PC-3 (cell line): ENCODE data around the gene ACAD9. TPM values are rescaled to one million over a fixed set of nuclear protein-coding genes. Genes with fewer than 3 reads are reported as not detected.

Experiments
- ATAC-seq: fragments of 200-7000 bp; cut with Tn5 transposase; 2 replicates; pipeline ENCODE4 v1.9.1; 2020; ENCODE audit warnings: mild to moderate bottlenecking, moderate library complexity
- BruUV-seq: library from RNA; stranded (reverse); fragments of 400-500 nt; replicated peaks from 2 replicates; lab custom pipeline; 2021; lab: Mats Ljungman, UMichigan
- CTCF ChIA-PET: fragments of 300-600 bp; sonication (Branson Sonifier 250); formaldehyde crosslinking; loops from one replicate; lab custom pipeline; 2022; ENCODE audit warnings: antibody characterized with exemption; lab: Charles Lee
- POLR2A ChIA-PET: fragments of 300-600 bp; sonication (Branson Sonifier 250); formaldehyde crosslinking; loops from one replicate; lab custom pipeline; 2022; ENCODE audit warnings: antibody characterized with exemption; ENCODE audit not compliant: unreplicated experiment; lab: Charles Lee
- DNase-seq: peaks from one replicate; pipeline ENCODE4 v3.0.0-alpha.2; 2015
- H2AFZ ChIP-seq: fragments of 300-600 bp; sonication (generic); 2 replicates; pipeline ENCODE4 v1.6.0; 2016; ENCODE audit warnings: antibody characterized with exemption, low read length
- H3F3A ChIP-seq: fragments of 300-600 bp; sonication (generic); one replicate; pipeline ENCODE4 v1.6.0; 2017; ENCODE audit warnings: antibody characterized with exemption, low read length, control low read depth, mild to moderate bottlenecking; ENCODE audit not compliant: unreplicated experiment
- H3K27ac ChIP-seq: fragments of 300-600 bp; sonication (generic); 2 replicates; pipeline ENCODE4 v1.5.1; 2016; ENCODE audit warnings: mild to moderate bottlenecking, low read length
- H3K27me3 ChIP-seq: fragments of 300-600 bp; sonication (generic); 2 replicates; pipeline ENCODE4 v1.6.1; 2016; ENCODE audit warnings: low read length, mixed read lengths
- H3K36me3 ChIP-seq: fragments of 300-600 bp; sonication (generic); 2 replicates; pipeline ENCODE4 v1.6.1; 2016; ENCODE audit warnings: low read depth, mixed run types, low read length, mixed read lengths
- H3K4me1 ChIP-seq: fragments of 300-600 bp; sonication (generic); 2 replicates; pipeline ENCODE4 v1.5.1; 2016; ENCODE audit warnings: low read length; ENCODE audit not compliant: insufficient read depth
- H3K4me2 ChIP-seq: fragments of 300-600 bp; sonication (generic); 2 replicates; pipeline ENCODE4 v1.6.0; 2016; ENCODE audit warnings: low read length
- H3K4me3 ChIP-seq: fragments of 300-600 bp; sonication (generic); 2 replicates; pipeline ENCODE4 v1.5.1; 2016; ENCODE audit warnings: mild to moderate bottlenecking, low read length, mixed read lengths
- H3K79me2 ChIP-seq: fragments of 300-600 bp; sonication (generic); 2 replicates; pipeline ENCODE4 v1.6.1; 2017; ENCODE audit warnings: low read length, mixed read lengths
- H3K9ac ChIP-seq: fragments of 300-600 bp; sonication (generic); 2 replicates; pipeline ENCODE4 v1.6.0; 2016; ENCODE audit warnings: mild to moderate bottlenecking, low read length
- H3K9me2 ChIP-seq: fragments of 300-600 bp; sonication (generic); replicated peaks from 2 replicates; pipeline ENCODE4 v1.6.1; 2016; ENCODE audit warnings: mixed run types, low read length, mixed read lengths
- H3K9me3 ChIP-seq: fragments of 300-600 bp; sonication (generic); 2 replicates; pipeline ENCODE4 v1.6.1; 2016; ENCODE audit warnings: low read length, mixed read lengths
- H4K20me1 ChIP-seq: fragments of 300-600 bp; sonication (generic); 2 replicates; pipeline ENCODE4 v1.6.1; 2016; ENCODE audit warnings: low read length, mixed read lengths
- CTCF ChIP-seq: fragments of 300-600 bp; sonication (generic); conservative IDR thresholded peaks from 2 replicates; pipeline ENCODE4 v1.5.1; 2017; ENCODE audit warnings: antibody characterized with exemption, low read depth, mild to moderate bottlenecking, low read length
- EZH2 ChIP-seq: fragments of 300-600 bp; sonication (generic); IDR thresholded peaks from one replicate; pipeline ENCODE4 v1.6.1; 2017; ENCODE audit warnings: antibody characterized with exemption, mild to moderate bottlenecking, low read length; ENCODE audit not compliant: unreplicated experiment
- EZH2phosphoT487 ChIP-seq: fragments of 300-600 bp; sonication (generic); IDR thresholded peaks from 2 replicates; pipeline ENCODE4 v1.6.1; 2018; ENCODE audit warnings: mild to moderate bottlenecking, antibody characterized with exemption, low read length, borderline replicate concordance
- intact Hi-C: fragments of 100-400 bp; cut with micrococcal nuclease; formaldehyde crosslinking; loops from 2 replicates; pipeline ENCODE4 v1.9.0; 2023
- total RNA-seq: library from RNA; depleted of rRNA; stranded (reverse); fragments of >200 nt; gene quantifications from 2 replicates; pipeline ENCODE4 v1.2.3, GENCODE V29; 2014

ACAD9 gene
- total RNA-seq, 1 experiment from 2014 or later = 38.6 TPM

- TF ChIP-seq EZH2phosphoT487 (no peak), EZH2 (no peak), CTCF (no peak)
- no peaks in the 10 kb centered on the region for H3K79me2 ChIP-seq
- ATAC-seq (no peak), DNase-seq (no peak)
- H3K9ac ChIP-seq = no peak overlapping the region
- no peak overlapping the region for H3K27ac ChIP-seq
- intact Hi-C loops = no loop called here
- H3K4me1 ChIP-seq = no peaks in the 10 kb centered on the region
- H3K9me3 ChIP-seq = no peaks in the 10 kb centered on the region
- H4K20me1 ChIP-seq = no peaks in the 10 kb centered on the region
- no peaks in the 10 kb centered on the region for H3F3A ChIP-seq
- peaks cover 3% of the 10 kb centered on the region for H3K36me3 ChIP-seq
- no peak overlapping the region for H3K4me2 ChIP-seq
- no TSS peak for BruUV-seq
- no peaks in the 10 kb centered on the region for H3K9me2 ChIP-seq
- H3K27me3 ChIP-seq = no peaks in the 10 kb centered on the region
- CTCF ChIA-PET = no interaction called here
- no peak overlapping the region for H2AFZ ChIP-seq
- H3K4me3 ChIP-seq = no peak overlapping the region
- POLR2A ChIA-PET = no interaction called here
Observed at GRCh38 chr3:128895843-128896697, 16.6 kb downstream of the ACAD9 start.

DNA sequence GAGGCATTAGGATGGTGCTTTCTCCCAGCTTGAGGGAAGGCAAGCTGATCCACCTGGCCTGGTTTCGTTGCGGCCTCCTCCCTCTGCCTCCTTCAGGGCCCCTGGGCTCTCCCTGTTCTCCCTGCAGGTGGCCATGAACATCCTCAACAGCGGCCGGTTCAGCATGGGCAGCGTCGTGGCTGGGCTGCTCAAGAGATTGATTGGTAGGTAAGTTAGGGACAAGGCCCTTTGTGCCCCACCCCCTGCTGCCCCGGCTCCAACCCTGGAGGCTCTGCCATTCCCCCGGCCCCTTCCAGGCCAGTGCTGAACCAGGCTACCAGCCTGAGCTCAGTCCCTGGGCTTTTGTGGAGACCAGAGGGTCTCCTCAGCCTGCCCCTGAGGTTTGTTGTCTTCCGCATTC lies 23.0 kb downstream of the ACAD9 start:
- Histone ChIP-seq H3K27ac (no peak overlapping the region), H4K20me1 (no peaks in the 10 kb centered on the region), H2AFZ (no peak overlapping the region), H3K4me2 (no peak overlapping the region), H3K9ac (no peak overlapping the region), H3K36me3 (peaks cover 18% of the 10 kb centered on the region), H3K9me2 (no peaks in the 10 kb centered on the region), H3K4me1 (no peaks in the 10 kb centered on the region), H3K27me3 (no peaks in the 10 kb centered on the region), H3K4me3 (no peak overlapping the region), H3K9me3 (no peaks in the 10 kb centered on the region), H3F3A (no peaks in the 10 kb centered on the region), H3K79me2 (no peaks in the 10 kb centered on the region)
- ATAC-seq (no peak), DNase-seq (no peak)
- POLR2A ChIA-PET = no interaction called here
- no peak for TF ChIP-seq EZH2phosphoT487
- no peak for TF ChIP-seq EZH2
- TF ChIP-seq CTCF = no peak
- intact Hi-C loops = no loop called here
- CTCF ChIA-PET = no interaction called here
- BruUV-seq = no TSS peak

DNA sequence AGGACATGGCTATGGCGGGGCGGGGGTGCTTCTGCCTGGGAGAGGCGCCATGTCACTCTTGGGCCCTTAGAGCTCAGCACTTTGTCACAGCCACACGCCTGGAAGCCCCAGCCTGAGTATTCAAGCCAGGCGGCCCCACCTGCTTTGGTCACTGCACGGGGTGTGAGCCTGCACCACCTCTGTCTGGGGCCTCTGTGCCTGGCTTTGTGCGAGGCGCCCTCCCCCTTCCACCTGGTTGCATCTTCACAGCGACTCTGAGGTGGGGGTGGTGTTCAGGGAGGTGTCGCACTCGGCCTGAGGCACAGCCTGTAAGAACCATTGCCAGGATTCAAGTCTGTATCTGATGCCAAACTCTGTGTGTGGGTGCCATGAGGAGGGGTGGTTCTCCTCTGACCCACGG lies 24.1 kb downstream of the ACAD9 start:
- no peak overlapping the region for H3K4me2 ChIP-seq
- no peak overlapping the region for H2AFZ ChIP-seq
- H3K9ac ChIP-seq = no peak overlapping the region
- no peaks in the 10 kb centered on the region for H4K20me1 ChIP-seq
- no peaks in the 10 kb centered on the region for H3K79me2 ChIP-seq
- DNase-seq (no peak), ATAC-seq (no peak)
- H3K9me2 ChIP-seq = no peaks in the 10 kb centered on the region
- BruUV-seq = no TSS peak
- H3K4me1 ChIP-seq = no peaks in the 10 kb centered on the region
- TF ChIP-seq EZH2 = no peak
- no peak for TF ChIP-seq CTCF
- no peak for TF ChIP-seq EZH2phosphoT487
- H3K9me3 ChIP-seq = no peaks in the 10 kb centered on the region
- no peak overlapping the region for H3K4me3 ChIP-seq
- H3F3A ChIP-seq = no peaks in the 10 kb centered on the region
- H3K36me3 ChIP-seq = peaks cover 18% of the 10 kb centered on the region
- H3K27me3 ChIP-seq = no peaks in the 10 kb centered on the region
- no peak overlapping the region for H3K27ac ChIP-seq
- intact Hi-C loops = no loop called here
- ChIA-PET POLR2A (no interaction called here), CTCF (no interaction called here)
